Mesenchymal stem cell (in vitro differentiated cells and primary cell): ENCODE measurements around the gene RNF168.

ENCODE experiments used
- DNase-seq: peaks from one replicate; pipeline ENCODE4 v3.0.0-alpha.2; 2013
- H2AFZ ChIP-seq: one replicate; pipeline ENCODE4 v1.6.1; 2013; ENCODE audit warnings: low read depth, mild to moderate bottlenecking, control low read depth, inconsistent platforms, low read length, moderate library complexity
- H2AK5ac ChIP-seq: 2 replicates; pipeline ENCODE4 v1.6.1; 2013; ENCODE audit warnings: low read length, moderate library complexity, mild to moderate bottlenecking, inconsistent platforms; ENCODE audit not compliant: severe bottlenecking
- H2BK120ac ChIP-seq: one replicate; pipeline ENCODE4 v1.6.1; 2013; ENCODE audit warnings: low read depth, mild to moderate bottlenecking, inconsistent platforms, low read length, moderate library complexity
- H2BK12ac ChIP-seq, 2 experiments: one replicate each; pipeline ENCODE4 v1.6.1; 2013; ENCODE audit warnings: inconsistent platforms in 2 of 2, low read length in 2 of 2, mild to moderate bottlenecking in 2 of 2, moderate library complexity in 2 of 2, control low read depth in 1 of 2
- H2BK15ac ChIP-seq: one replicate; pipeline ENCODE4 v1.6.1; 2013; ENCODE audit warnings: mild to moderate bottlenecking, low read depth, inconsistent platforms; ENCODE audit not compliant: poor library complexity, severe bottlenecking
- H2BK5ac ChIP-seq: 2 replicates; pipeline ENCODE4 v1.6.1; 2013; ENCODE audit warnings: low read depth, mild to moderate bottlenecking, low read length, control low read depth, inconsistent platforms; ENCODE audit not compliant: poor library complexity, severe bottlenecking
- H3K14ac ChIP-seq, 2 experiments: one replicate each; pipeline ENCODE4 v1.6.1; 2013; ENCODE audit warnings: inconsistent platforms in 2 of 2, low read length in 2 of 2, control low read depth in 1 of 2, mild to moderate bottlenecking in 1 of 2, moderate library complexity in 1 of 2
- H3K18ac ChIP-seq, 2 experiments: one replicate each; pipeline ENCODE4 v1.6.1; 2013; ENCODE audit warnings: inconsistent platforms in 2 of 2, low read length in 2 of 2, control low read depth in 1 of 2, low read depth in 1 of 2, mild to moderate bottlenecking in 1 of 2
- H3K23ac ChIP-seq, 2 experiments: one replicate each; pipeline ENCODE4 v1.6.1; 2013; ENCODE audit warnings: inconsistent platforms in 2 of 2, low read length in 2 of 2, mild to moderate bottlenecking in 2 of 2, moderate library complexity in 2 of 2, control low read depth in 1 of 2
- H3K27ac ChIP-seq: 2 replicates; pipeline ENCODE4 v1.5.1; 2013; ENCODE audit warnings: mild to moderate bottlenecking, moderate library complexity, low read length, control low read depth, inconsistent platforms; ENCODE audit not compliant: poor library complexity, severe bottlenecking
- H3K27me3 ChIP-seq, 2 experiments: 2 replicates each; pipeline versions ENCODE4 v1.6.1 to v1.7.0; 2013; ENCODE audit warnings: low read length in 2 of 2, mild to moderate bottlenecking in 2 of 2, moderate library complexity in 2 of 2, control low read depth in 1 of 2, inconsistent platforms in 1 of 2; ENCODE audit not compliant: control insufficient read depth in 1 of 2, insufficient read depth in 1 of 2
- H3K36me3 ChIP-seq, 2 experiments: 2 replicates each; pipeline versions ENCODE4 v1.6.1 to v1.7.0; 2013; ENCODE audit warnings: low read length in 2 of 2, control low read depth in 1 of 2, inconsistent platforms in 1 of 2, low read depth in 1 of 2, mild to moderate bottlenecking in 1 of 2; ENCODE audit not compliant: insufficient read depth in 2 of 2, control insufficient read depth in 1 of 2
- H3K4ac ChIP-seq, 2 experiments: one replicate each; pipeline ENCODE4 v1.6.1; 2013; ENCODE audit warnings: inconsistent platforms in 2 of 2, low read length in 2 of 2, mild to moderate bottlenecking in 2 of 2, moderate library complexity in 2 of 2, control low read depth in 1 of 2, low read depth in 1 of 2
- H3K4me1 ChIP-seq: 2 replicates; pipeline ENCODE4 v1.6.1; 2013; ENCODE audit warnings: low read depth, low read length, control low read depth; ENCODE audit not compliant: control insufficient read depth, insufficient read depth
- H3K4me2 ChIP-seq: 2 replicates; pipeline ENCODE4 v1.6.1; 2013; ENCODE audit warnings: low read length, mild to moderate bottlenecking, inconsistent platforms; ENCODE audit not compliant: poor library complexity, severe bottlenecking
- H3K4me3 ChIP-seq, 2 experiments: 2 replicates each; pipeline versions ENCODE4 v1.5.1 to v1.7.0; 2013; ENCODE audit warnings: low read length in 2 of 2, mild to moderate bottlenecking in 2 of 2, control low read depth in 1 of 2, low read depth in 1 of 2; ENCODE audit not compliant: insufficient read depth in 1 of 2
- H3K79me1 ChIP-seq: replicated peaks from 2 replicates; pipeline ENCODE4 v1.6.1; 2013; ENCODE audit warnings: mild to moderate bottlenecking, control low read depth, low read length, inconsistent platforms; ENCODE audit not compliant: poor library complexity, severe bottlenecking
- H3K9ac ChIP-seq: 2 replicates; pipeline ENCODE4 v1.7.0; 2013; ENCODE audit warnings: mild to moderate bottlenecking, low read length, moderate library complexity
- H3K9me3 ChIP-seq: 2 replicates; pipeline ENCODE4 v1.7.0; 2013; ENCODE audit warnings: mild to moderate bottlenecking, low read length; ENCODE audit not compliant: control insufficient read depth
- H4K8ac ChIP-seq: one replicate; pipeline ENCODE4 v1.6.1; 2013; ENCODE audit warnings: inconsistent platforms, mild to moderate bottlenecking, low read length, moderate library complexity
- H4K91ac ChIP-seq: one replicate; pipeline ENCODE4 v1.6.1; 2013; ENCODE audit warnings: mild to moderate bottlenecking, low read length, inconsistent platforms
- WGBS: methylation state at CpG from one replicate; pipeline ENCODE4 v1.1.7; 2013; ENCODE audit warnings: mixed read lengths; 5-methylcytosine and 5-hydroxymethylcytosine counted together

RNF168 gene

GRCh38 chr3:196528639-196529233 lies 25.2 kb upstream of the RNF168 start:
- peak overlapping the region in 1 of 2 experiments; percentile 96 for H3K4ac ChIP-seq
- H4K91ac ChIP-seq, result peak overlapping the region; percentile 95
- peak overlapping the region in 1 of 2 experiments; percentile 98 for H3K23ac ChIP-seq
- peak overlapping the region in 1 of 2 experiments; percentile 96 for H2BK12ac ChIP-seq
- peak overlapping the region; percentile 96 to 99 for H3K18ac ChIP-seq
- H3K4me3 ChIP-seq, result peak overlapping the region; percentile 60 to 83
- H3K9me3 ChIP-seq, result no peaks in the 10 kb centered on the region
- 11% methylated on average over 43 of the region's 52 CpGs for WGBS
- no peaks in the 10 kb centered on the region for H3K79me1 ChIP-seq
- H2AFZ ChIP-seq, result peak overlapping the region; percentile 94
- H2AK5ac ChIP-seq, result peak overlapping the region; percentile 56
- H3K36me3 ChIP-seq, result no peaks in the 10 kb centered on the region
- peak; percentile 58 for DNase-seq
- peak overlapping the region; percentile 99 for H4K8ac ChIP-seq
- peak overlapping the region; percentile 92 for H3K4me2 ChIP-seq
- H2BK120ac ChIP-seq, result peak overlapping the region; percentile 95
- peak overlapping the region; percentile 96 for H2BK15ac ChIP-seq
- peak overlapping the region in 1 of 2 experiments; percentile 93 for H3K14ac ChIP-seq
- peaks cover 3% of the 10 kb centered on the region for H3K4me1 ChIP-seq
- H3K27ac ChIP-seq, result no peak overlapping the region
- H2BK5ac ChIP-seq, result peak overlapping the region; percentile 86
- H3K27me3 ChIP-seq, result peaks cover 0 to 3% of the 10 kb centered on the region in 2 experiments
- peak overlapping the region; percentile 78 for H3K9ac ChIP-seq

DNA sequence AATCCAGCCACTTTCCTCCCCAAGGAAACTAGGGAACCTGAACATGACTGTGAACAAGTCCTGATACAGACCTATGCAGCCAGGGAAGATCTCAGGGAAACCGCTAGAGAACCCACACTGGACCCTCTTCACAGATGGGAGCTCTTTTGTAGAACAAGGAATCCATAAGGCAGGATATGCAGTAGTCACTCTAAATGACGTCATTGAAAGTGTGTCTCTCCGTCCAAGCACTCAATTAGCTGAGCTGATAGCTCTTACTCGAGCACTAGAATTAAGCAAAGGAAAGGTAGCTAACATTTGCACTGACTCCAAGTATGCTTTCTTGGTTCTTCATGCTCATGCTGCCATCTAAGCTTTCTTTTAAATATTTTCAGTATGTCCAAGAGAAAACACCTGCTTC lies 21.6 kb upstream of the RNF168 start:
- Histone ChIP-seq H3K4me2 (no peak overlapping the region), H2BK5ac (no peak overlapping the region), H2BK120ac (no peak overlapping the region), H3K4me1 (peaks cover 3% of the 10 kb centered on the region), H3K9ac (no peak overlapping the region), H3K14ac (no peak overlapping the region), H3K4me3 (no peak overlapping the region), H2BK15ac (no peak overlapping the region), H3K79me1 (no peaks in the 10 kb centered on the region), H3K9me3 (peaks cover 14% of the 10 kb centered on the region), H2AK5ac (no peak overlapping the region), H4K8ac (no peak overlapping the region), H3K27me3 (no peaks in the 10 kb centered on the region), H3K36me3 (no peaks in the 10 kb centered on the region), H2AFZ (no peak overlapping the region), H3K27ac (no peak overlapping the region), H2BK12ac (no peak overlapping the region), H3K23ac (no peak overlapping the region), H3K4ac (no peak overlapping the region), H4K91ac (no peak overlapping the region), H3K18ac (no peak overlapping the region)
- no peak for DNase-seq
- 87% methylated on average over 4 of the region's 4 CpGs for WGBS

GRCh38 chr3:196524527-196524926 lies 21.0 kb upstream of the RNF168 start:
- Histone ChIP-seq H3K36me3 (no peaks in the 10 kb centered on the region), H3K4me3 (no peak overlapping the region), H2BK12ac (no peak overlapping the region), H2BK5ac (no peak overlapping the region), H3K4me2 (no peak overlapping the region), H3K79me1 (no peaks in the 10 kb centered on the region), H2AFZ (no peak overlapping the region), H3K4me1 (peaks cover 3% of the 10 kb centered on the region), H3K18ac (no peak overlapping the region), H4K8ac (no peak overlapping the region), H3K4ac (no peak overlapping the region), H3K27ac (no peak overlapping the region), H3K23ac (no peak overlapping the region), H2BK120ac (no peak overlapping the region), H2AK5ac (no peak overlapping the region), H3K9ac (no peak overlapping the region), H3K14ac (no peak overlapping the region), H3K27me3 (no peaks in the 10 kb centered on the region), H3K9me3 (peaks cover 20% of the 10 kb centered on the region), H4K91ac (no peak overlapping the region), H2BK15ac (no peak overlapping the region)
- 100% methylated on average over 2 of the region's 5 CpGs for WGBS
- DNase-seq, result no peak

DNA sequence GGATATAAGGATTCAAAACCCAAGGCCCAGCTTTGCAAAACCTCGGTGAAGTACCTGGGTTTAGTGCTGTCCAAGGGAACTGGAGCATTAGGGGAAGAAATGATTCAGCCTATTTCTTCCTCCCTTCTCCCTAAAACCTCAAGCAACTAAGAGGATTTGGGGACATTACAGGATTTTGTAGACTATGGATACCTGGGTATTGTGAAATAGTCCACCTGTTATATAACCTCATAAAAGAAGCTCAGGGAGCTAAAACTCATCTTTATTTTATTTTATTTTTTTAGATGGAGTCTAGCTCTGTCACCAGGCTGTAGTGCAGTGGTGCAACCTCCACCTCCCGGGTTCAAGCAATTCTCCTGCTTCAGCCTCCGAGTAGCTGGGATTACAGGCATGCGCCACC lies 20.3 kb upstream of the RNF168 start:
- Histone ChIP-seq H3K9me3 (peaks cover 23% of the 10 kb centered on the region), H3K4me1 (peaks cover 3% of the 10 kb centered on the region), H2BK120ac (no peak overlapping the region), H3K18ac (no peak overlapping the region), H2AFZ (no peak overlapping the region), H3K36me3 (no peaks in the 10 kb centered on the region), H2AK5ac (no peak overlapping the region), H3K79me1 (no peaks in the 10 kb centered on the region), H3K14ac (no peak overlapping the region), H2BK15ac (no peak overlapping the region), H4K91ac (no peak overlapping the region), H2BK12ac (no peak overlapping the region), H4K8ac (no peak overlapping the region), H3K27me3 (no peaks in the 10 kb centered on the region), H3K9ac (no peak overlapping the region), H3K23ac (no peak overlapping the region), H3K4ac (no peak overlapping the region), H3K4me2 (no peak overlapping the region), H3K27ac (no peak overlapping the region), H3K4me3 (no peak overlapping the region), H2BK5ac (no peak overlapping the region)
- WGBS, result 88% methylated on average over 4 of the region's 4 CpGs
- DNase-seq, result no peak
